ENCODE measurements around the gene ABCD3. TPM values are rescaled to one million over a fixed set of nuclear protein-coding genes. Genes with fewer than 3 reads are reported as not detected.

The ABCD3 gene
- polyA plus RNA-seq, 3 donors, result 7.8 to 24.9 (median 21.0) TPM

- no peaks in the 10 kb centered on the region for H3K27me3 ChIP-seq (ENCODE audit: control insufficient read depth in 2 of 2, insufficient read depth in 2 of 2, low read length in 2 of 2)
- no peak overlapping the region for H3K27ac ChIP-seq (ENCODE audit: low read depth in 1 of 2, low read length in 2 of 2)
- Mint-ChIP-seq H3K36me3 (peaks cover 32 to 66% of the 10 kb centered on the region in 2 donors), H3K27ac (no peak overlapping the region), H3K4me3 (no peak overlapping the region), H3K4me1 (peaks cover 1% of the 10 kb centered on the region), H3K27me3 (ENCODE audit: low read depth in 3 of 3) (no peaks in the 10 kb centered on the region), H3K9me3 (peaks cover 0 to 2% (median 0%) of the 10 kb centered on the region in 7 donors)
- H3K4me1 ChIP-seq (ENCODE audit: control insufficient read depth in 1 of 2, insufficient read depth in 2 of 2, low read length in 2 of 2), result no peaks in the 10 kb centered on the region
- no peaks in the 10 kb centered on the region for H3K9me3 ChIP-seq (replicated peaks in 1 of 2; ENCODE audit: control insufficient read depth in 1 of 2, insufficient read depth in 1 of 2, low read length in 2 of 2)
- intact Hi-C loops (cut with micrococcal nuclease), result no loop called here
- no peak overlapping the region for H3K4me2 ChIP-seq (replicated peaks; ENCODE audit: extremely low read depth, low read length, poor library complexity, severe bottlenecking)
- H3K9ac ChIP-seq (ENCODE audit: insufficient read depth, low read length, poor library complexity, severe bottlenecking), result no peak overlapping the region
- H4K20me1 ChIP-seq (ENCODE audit: insufficient read depth, low read length), result no peaks in the 10 kb centered on the region
- TF ChIP-seq CTCF (IDR thresholded peaks at IDR 0.05), result no peak
- H3K79me2 ChIP-seq (ENCODE audit: insufficient read depth, low read length), result no peaks in the 10 kb centered on the region
- H2AFZ ChIP-seq (ENCODE audit: insufficient read depth, low read depth, low read length, poor library complexity, severe bottlenecking), result no peak overlapping the region
- no peak for DNase-seq
- H3K4me3 ChIP-seq (replicated peaks in 1 of 3; ENCODE audit: low read depth in 2 of 3, low read length in 3 of 3), result no peak overlapping the region
- H3K36me3 ChIP-seq (replicated peaks in 1 of 2; ENCODE audit: control insufficient read depth in 1 of 2, insufficient read depth in 2 of 2, low read length in 2 of 2), result peaks cover 7 to 69% of the 10 kb centered on the region in 2 donors
- WGBS (ENCODE audit: insufficient coverage), result 64% methylated on average over 3 of the region's 6 CpGs
Measured at GRCh38 chr1:94531664-94532063, 113.5 kb downstream of the ABCD3 start.

DNA sequence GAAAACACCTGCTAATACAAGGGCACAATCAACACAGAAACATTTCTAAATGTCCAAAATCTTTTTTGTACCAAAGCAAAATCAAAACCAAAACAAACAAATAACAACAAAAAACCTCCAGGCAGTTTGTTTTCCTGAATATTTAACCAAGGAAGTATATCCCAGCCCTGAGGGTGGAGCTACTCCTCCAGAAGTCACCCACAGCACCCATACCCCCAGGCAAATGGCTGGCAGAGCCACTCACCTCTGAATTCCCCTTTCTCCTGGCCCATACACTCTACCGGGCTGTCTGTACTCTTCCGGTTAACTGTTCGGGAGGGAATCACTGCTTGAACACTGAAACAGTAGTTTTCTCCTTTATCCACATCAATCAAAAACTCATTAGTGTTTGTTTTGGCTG lies 113.9 kb downstream of the ABCD3 start:
- H3K27ac Mint-ChIP-seq, result no peak overlapping the region
- no peak for DNase-seq
- no peaks in the 10 kb centered on the region for H3K79me2 ChIP-seq (ENCODE audit: insufficient read depth, low read length)
- no peak overlapping the region for H2AFZ ChIP-seq (ENCODE audit: insufficient read depth, low read depth, low read length, poor library complexity, severe bottlenecking)
- no peaks in the 10 kb centered on the region for H4K20me1 ChIP-seq (ENCODE audit: insufficient read depth, low read length)
- no peak overlapping the region for H3K4me2 ChIP-seq (replicated peaks; ENCODE audit: extremely low read depth, low read length, poor library complexity, severe bottlenecking)
- H3K9me3 Mint-ChIP-seq, result peaks cover 0 to 2% (median 0%) of the 10 kb centered on the region in 7 donors
- intact Hi-C loops (cut with micrococcal nuclease), result no loop called here
- H3K36me3 Mint-ChIP-seq, result peaks cover 32 to 66% of the 10 kb centered on the region in 2 donors
- H3K4me3 Mint-ChIP-seq, result no peak overlapping the region
- H3K27ac ChIP-seq (ENCODE audit: low read depth in 1 of 2, low read length in 2 of 2), result no peak overlapping the region
- no peaks in the 10 kb centered on the region for H3K27me3 ChIP-seq (ENCODE audit: control insufficient read depth in 2 of 2, insufficient read depth in 2 of 2, low read length in 2 of 2)
- H3K9ac ChIP-seq (ENCODE audit: insufficient read depth, low read length, poor library complexity, severe bottlenecking), result no peak overlapping the region
- peaks cover 7 to 69% of the 10 kb centered on the region in 2 donors for H3K36me3 ChIP-seq (replicated peaks in 1 of 2; ENCODE audit: control insufficient read depth in 1 of 2, insufficient read depth in 2 of 2, low read length in 2 of 2)
- H3K4me1 Mint-ChIP-seq, result peaks cover 1% of the 10 kb centered on the region
- TF ChIP-seq CTCF (IDR thresholded peaks at IDR 0.05), result no peak
- H3K4me3 ChIP-seq (replicated peaks in 1 of 3; ENCODE audit: low read depth in 2 of 3, low read length in 3 of 3), result no peak overlapping the region
- no peaks in the 10 kb centered on the region for H3K27me3 Mint-ChIP-seq (ENCODE audit: low read depth in 3 of 3)
- no peaks in the 10 kb centered on the region for H3K9me3 ChIP-seq (replicated peaks in 1 of 2; ENCODE audit: control insufficient read depth in 1 of 2, insufficient read depth in 1 of 2, low read length in 2 of 2)
- 80% methylated on average over 1 of the region's 3 CpGs for WGBS (ENCODE audit: insufficient coverage)
- H3K4me1 ChIP-seq (ENCODE audit: control insufficient read depth in 1 of 2, insufficient read depth in 2 of 2, low read length in 2 of 2), result no peaks in the 10 kb centered on the region
